Fibroblast of lung (primary cell): ENCODE results near the gene UBE2QL1. TPM values are rescaled to one million over a fixed set of nuclear protein-coding genes. Genes with fewer than 3 reads are reported as not detected.

Experiments
- DNase-seq, 2 donors: peaks; one replicate each; pipeline versions ENCODE4 v3.0.0 to v3.0.0-alpha.2; 2010; ENCODE audit warnings: low read depth in 2 of 2
- H2AFZ ChIP-seq: 2 replicates; pipeline ENCODE4 v1.5.1; 2012; ENCODE audit warnings: low read length, control low read depth, inconsistent platforms
- H3K27ac ChIP-seq: 2 replicates; pipeline ENCODE4 v1.5.1; 2011; ENCODE audit warnings: low read length, control low read depth; ENCODE audit not compliant: insufficient read depth
- H3K27me3 ChIP-seq: 2 replicates; pipeline ENCODE4 v1.5.1; 2011; ENCODE audit warnings: mild to moderate bottlenecking, low read length; ENCODE audit not compliant: control insufficient read depth, insufficient read depth
- H3K36me3 ChIP-seq: 2 replicates; pipeline ENCODE4 v1.5.1; 2011; ENCODE audit warnings: low read length; ENCODE audit not compliant: control insufficient read depth, insufficient read depth
- H3K4me1 ChIP-seq: 2 replicates; pipeline ENCODE4 v1.5.1; 2011; ENCODE audit warnings: low read length; ENCODE audit not compliant: control insufficient read depth, insufficient read depth; ENCODE audit errors: extremely low read depth
- H3K4me2 ChIP-seq: 2 replicates; pipeline ENCODE4 v1.5.1; 2011; ENCODE audit warnings: low read length, control low read depth; ENCODE audit not compliant: insufficient read depth; ENCODE audit errors: extremely low read depth
- H3K4me3 ChIP-seq, 4 experiments: fragments of 200-600 bp in 1 of 4; sonication (generic) in 1 of 4; replicated peaks in 1 of 4; 2 replicates each; pipeline ENCODE4 v1.5.1; 2011 to 2016; ENCODE audit warnings: low read length in 4 of 4, low read depth in 3 of 4, mild to moderate bottlenecking in 3 of 4, control low read depth in 2 of 4, inconsistent platforms in 1 of 4, mixed read lengths in 1 of 4; ENCODE audit not compliant: insufficient read depth in 1 of 4; ENCODE audit errors: control extremely low read depth in 1 of 4
- H3K79me2 ChIP-seq: 2 replicates; pipeline ENCODE4 v1.5.1; 2012; ENCODE audit warnings: mild to moderate bottlenecking, low read length, inconsistent platforms; ENCODE audit not compliant: control insufficient read depth, insufficient read depth
- H3K9ac ChIP-seq: 2 replicates; pipeline ENCODE4 v1.5.1; 2011; ENCODE audit warnings: mild to moderate bottlenecking, low read length, control low read depth; ENCODE audit not compliant: insufficient read depth
- H3K9me3 ChIP-seq: 2 replicates; pipeline ENCODE4 v1.5.1; 2012; ENCODE audit warnings: low read depth, low read length; ENCODE audit not compliant: control insufficient read depth, insufficient read depth
- H4K20me1 ChIP-seq: 2 replicates; pipeline ENCODE4 v1.5.1; 2011; ENCODE audit warnings: low read length; ENCODE audit not compliant: control insufficient read depth, insufficient read depth; ENCODE audit errors: extremely low read depth
- CTCF ChIP-seq, 2 donors: IDR thresholded peaks in 1 of 2; conservative IDR thresholded peaks in 1 of 2; 1 replicate in 1 of 2; 2 replicates in 1 of 2; pipeline ENCODE4 v1.5.1; 2011 to 2012; ENCODE audit warnings: low read length in 2 of 2, control low read depth in 1 of 2, inconsistent platforms in 1 of 2, low read depth in 1 of 2, mild to moderate bottlenecking in 1 of 2
- EZH2 ChIP-seq: IDR thresholded peaks from 2 replicates; pipeline ENCODE4 v1.5.1; 2012; ENCODE audit warnings: low read length, control low read depth, mild to moderate bottlenecking; ENCODE audit errors: missing control alignments
- polyA plus RNA-seq, 2 donors: library from polyadenylated mRNA; depleted of rRNA in 1 of 2; stranded (reverse) in 1 of 2; unstranded in 1 of 2; fragments of >200 nt; gene quantifications; 2 replicates each; pipeline ENCODE4 v1.2.1, GENCODE V29; 2011 to 2012; ENCODE audit warnings: missing spikeins in 1 of 2
- total RNA-seq: library from RNA; depleted of rRNA; stranded (reverse); fragments of >200 nt; gene quantifications from 2 replicates; pipeline ENCODE4 v1.2.1, GENCODE V29; 2014

Gene UBE2QL1
- total and polyA plus RNA-seq, 2 donors (not counting 1 experiment from before 2014, with no cell fraction given), result not detected

GRCh38 chr5:6483880-6484382, 35.3 kb downstream of the UBE2QL1 start:
- Histone ChIP-seq H3K36me3 (no peaks in the 10 kb centered on the region), H3K4me1 (no peaks in the 10 kb centered on the region), H3K27me3 (no peaks in the 10 kb centered on the region), H4K20me1 (no peaks in the 10 kb centered on the region), H3K79me2 (no peaks in the 10 kb centered on the region), H3K9me3 (no peaks in the 10 kb centered on the region), H3K4me3 (no peak overlapping the region), H3K4me2 (no peak overlapping the region), H2AFZ (no peak overlapping the region), H3K9ac (no peak overlapping the region), H3K27ac (no peak overlapping the region)
- no peak for DNase-seq
- TF ChIP-seq CTCF (conservative IDR thresholded peaks at IDR 0.05 in 1 of 2, IDR thresholded peaks at IDR 0.05 in 1 of 2; ENCODE audit: low read depth in 1 of 2, low read length in 2 of 2), result no peak

- Histone ChIP-seq H3K9me3 (no peaks in the 10 kb centered on the region), H3K4me2 (no peak overlapping the region), H3K27me3 (no peaks in the 10 kb centered on the region), H3K79me2 (no peaks in the 10 kb centered on the region), H3K4me1 (no peaks in the 10 kb centered on the region), H3K9ac (no peak overlapping the region), H3K27ac (no peak overlapping the region), H2AFZ (no peak overlapping the region), H3K4me3 (no peak overlapping the region), H4K20me1 (no peaks in the 10 kb centered on the region), H3K36me3 (no peaks in the 10 kb centered on the region)
- TF ChIP-seq CTCF (conservative IDR thresholded peaks at IDR 0.05 in 1 of 2, IDR thresholded peaks at IDR 0.05 in 1 of 2; ENCODE audit: low read depth in 1 of 2, low read length in 2 of 2) (no peak), EZH2 (no peak)
- no peak for DNase-seq
These were observed 35.8 kb downstream of the UBE2QL1 start for GRCh38 chr5:6484446-6484845.

- no peak for DNase-seq
- Histone ChIP-seq H3K4me1 (no peaks in the 10 kb centered on the region), H3K36me3 (no peaks in the 10 kb centered on the region), H2AFZ (no peak overlapping the region), H3K27me3 (no peaks in the 10 kb centered on the region), H3K27ac (no peak overlapping the region), H3K9ac (no peak overlapping the region), H3K9me3 (no peaks in the 10 kb centered on the region), H3K4me3 (no peak overlapping the region), H4K20me1 (no peaks in the 10 kb centered on the region), H3K79me2 (no peaks in the 10 kb centered on the region), H3K4me2 (no peak overlapping the region)
- TF ChIP-seq CTCF (conservative IDR thresholded peaks at IDR 0.05 in 1 of 2, IDR thresholded peaks at IDR 0.05 in 1 of 2; ENCODE audit: low read depth in 1 of 2, low read length in 2 of 2) (no peak), EZH2 (no peak)
These were observed 36.2 kb downstream of the UBE2QL1 start for GRCh38 chr5:6484899-6485298.
